ENCODE results near the gene NCBP3.

- TF ChIP-seq FOXA1 (IDR thresholded peaks at IDR 0.05): no peak
- no peak for TF ChIP-seq FOXM1 (IDR thresholded peaks at IDR 0.05; ENCODE audit: borderline replicate concordance)
- TF ChIP-seq TARDBP (IDR thresholded peaks at IDR 0.05): no peak
- no peak for TF ChIP-seq HDGF (IDR thresholded peaks at IDR 0.05; ENCODE audit: borderline replicate concordance)
- TF ChIP-seq ZNF384 (IDR thresholded peaks at IDR 0.05): no peak
- TF ChIP-seq BHLHE40 (IDR thresholded peaks at IDR 0.05; ENCODE audit: borderline replicate concordance): no peak
Measured at GRCh38 chr17:3879186-3879585, 33.1 kb upstream of the NCBP3 start.
